Measurements from ENCODE around the gene NDUFB10.
A peak's percentile ranks its signal among the peaks of the same experiment; 100 is the strongest.
"Not testable (repeated sequence)": the region's sequence is repeated elsewhere in the genome, so short reads cannot be mapped to it uniquely, and the experiment has no call there.

NDUFB10 gene

GRCh38 chr16:1924095-1924494 is 35.2 kb upstream of the NDUFB10 start:
- DNase-seq (ENCODE audit: low spot score): no peak

DNA sequence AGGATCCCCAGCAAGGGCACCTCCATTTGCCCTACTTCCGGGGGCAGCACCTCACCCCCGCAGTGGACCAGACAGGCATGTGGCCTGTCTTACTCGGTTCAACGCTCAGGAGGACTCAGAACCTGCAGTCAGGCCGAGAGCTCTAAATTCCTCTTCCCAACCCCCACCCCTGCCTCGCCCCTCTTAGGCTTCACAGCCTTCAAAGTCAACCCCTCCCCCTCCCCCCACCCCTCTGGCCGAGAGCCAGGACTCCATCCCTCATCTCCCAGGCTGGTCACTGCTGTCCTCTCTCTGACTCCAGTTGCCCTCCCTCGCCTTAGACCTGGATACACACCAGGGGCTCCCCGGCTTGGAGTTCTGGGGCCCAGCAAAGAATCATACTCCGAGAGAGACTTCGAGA is 33.1 kb upstream of the NDUFB10 start:
- DNase-seq (ENCODE audit: low spot score): no peak

DNA sequence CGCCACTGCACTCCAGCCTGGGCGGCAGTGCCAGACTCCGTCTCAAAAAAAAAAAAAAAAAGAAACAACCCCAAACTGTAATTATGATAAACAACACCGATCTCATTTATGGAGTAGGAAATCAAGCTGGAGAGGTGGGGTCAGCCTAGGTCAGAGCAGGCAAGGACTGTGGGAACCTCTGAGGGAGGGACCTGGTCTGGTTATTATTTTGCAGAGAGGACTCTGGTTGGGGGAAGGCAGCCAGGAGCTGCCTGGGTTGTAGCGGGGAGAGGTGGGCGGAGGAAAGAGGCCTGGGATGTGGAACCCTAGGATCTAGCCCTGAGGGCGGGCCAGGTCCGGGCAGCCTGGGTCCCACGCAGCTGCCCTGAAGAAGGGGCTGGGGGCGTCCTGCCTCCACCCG is 30.2 kb upstream of the NDUFB10 start:
- DNase-seq (ENCODE audit: low spot score): no peak

- DNase-seq (ENCODE audit: low spot score): peak; percentile 90
Measured at GRCh38 chr16:1929578-1930337, 29.6 kb upstream of the NDUFB10 start.

DNA sequence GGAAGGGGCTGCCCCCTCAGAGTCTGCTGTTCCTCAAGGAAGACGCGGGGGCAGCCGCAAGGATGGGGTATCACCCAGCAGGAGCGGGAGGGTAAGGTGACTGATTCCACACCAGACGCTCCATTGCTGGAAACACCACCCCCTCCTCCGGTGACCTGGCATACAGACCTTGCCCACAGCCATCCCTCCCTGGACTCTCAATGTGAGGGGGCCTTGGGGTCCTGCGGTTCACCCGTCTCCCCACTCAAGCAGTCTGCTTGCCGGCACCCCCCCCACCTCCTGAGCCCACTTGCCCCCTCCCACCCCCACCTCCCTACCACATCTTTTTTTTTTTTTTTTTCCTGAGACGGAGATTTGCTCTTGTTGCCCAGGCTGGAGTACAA is 29.0 kb upstream of the NDUFB10 start:
- no peak for DNase-seq (ENCODE audit: low spot score)

DNA sequence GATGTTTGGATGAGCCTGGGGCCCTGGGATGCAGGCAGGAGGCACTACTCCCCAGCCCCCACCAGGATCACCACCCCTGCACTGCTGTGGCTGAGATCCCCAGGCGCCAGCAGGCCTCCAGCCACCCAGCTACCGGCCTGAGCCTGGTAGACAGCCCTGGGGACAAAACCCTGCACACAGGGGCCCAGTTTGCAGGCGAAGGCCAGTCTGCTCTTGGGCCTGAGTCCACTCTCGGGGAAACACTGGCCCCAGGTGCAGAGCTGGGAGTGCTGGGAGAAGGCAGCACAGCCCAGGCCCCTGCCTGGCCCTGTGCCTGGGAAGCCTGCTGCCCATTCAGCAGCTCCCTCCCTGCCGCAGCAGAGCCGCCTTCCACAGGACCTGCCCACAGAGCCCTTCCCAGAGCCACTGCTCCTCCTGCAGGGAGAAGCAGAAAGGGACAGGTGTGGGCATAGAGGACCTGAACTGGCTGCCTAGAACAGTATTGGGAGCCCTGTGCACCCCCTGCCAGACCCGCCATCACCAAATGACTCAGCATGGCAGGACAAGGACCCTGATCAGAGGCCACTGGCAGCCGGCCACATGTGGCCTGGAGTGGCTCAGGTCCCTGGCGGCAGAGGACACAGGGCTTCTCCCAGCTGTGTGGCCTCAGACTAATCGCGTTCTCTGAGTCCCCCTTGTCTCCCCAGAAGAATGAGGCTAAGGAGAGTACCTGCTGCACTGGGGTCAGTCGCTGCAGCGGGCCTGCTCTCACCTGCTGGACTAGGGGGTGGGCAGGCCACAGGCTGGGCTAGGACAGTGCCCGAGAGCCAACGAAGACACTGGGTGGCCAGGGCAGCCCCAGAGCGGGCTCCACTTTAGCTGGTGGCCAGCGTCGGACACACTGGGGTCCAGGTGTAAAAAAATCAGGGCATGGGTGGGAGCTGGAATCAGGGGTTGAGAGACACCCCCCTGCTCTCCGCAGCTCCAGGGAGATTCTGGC is 27.0 kb upstream of the NDUFB10 start:
- no peak for DNase-seq (ENCODE audit: low spot score)

GRCh38 chr16:1933097-1933661 is 26.2 kb upstream of the NDUFB10 start:
- DNase-seq (ENCODE audit: low spot score): no peak

DNA sequence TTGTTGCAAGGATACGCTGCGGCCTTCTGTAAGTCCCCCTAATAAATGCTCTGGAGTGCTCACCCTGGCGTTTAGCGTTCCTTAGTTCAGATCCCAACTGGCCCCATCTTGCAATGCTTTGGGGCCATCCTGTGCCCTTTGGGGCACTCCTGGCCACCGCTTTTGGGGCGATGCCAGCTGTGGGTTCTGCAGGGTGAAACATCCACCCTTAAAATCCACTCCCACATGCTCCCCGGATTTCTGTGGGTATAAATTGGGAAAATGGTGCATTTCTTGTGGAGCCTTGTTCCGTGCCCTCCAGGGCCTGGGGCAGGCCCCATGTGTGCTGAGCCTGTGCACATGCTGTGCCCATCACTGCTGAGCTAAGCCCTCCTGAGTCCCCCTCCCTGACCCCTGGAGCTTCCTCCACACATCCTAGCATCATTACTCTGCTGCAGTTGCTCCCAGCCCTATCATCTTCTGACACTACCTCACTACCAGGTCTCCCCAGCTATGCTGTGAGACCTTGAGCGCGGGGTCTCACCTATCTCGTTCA is 22.3 kb upstream of the NDUFB10 start:
- DNase-seq (ENCODE audit: low spot score): no peak

- DNase-seq (ENCODE audit: low spot score): no peak
Measured at GRCh38 chr16:1938316-1938715, 21.0 kb upstream of the NDUFB10 start.

DNA sequence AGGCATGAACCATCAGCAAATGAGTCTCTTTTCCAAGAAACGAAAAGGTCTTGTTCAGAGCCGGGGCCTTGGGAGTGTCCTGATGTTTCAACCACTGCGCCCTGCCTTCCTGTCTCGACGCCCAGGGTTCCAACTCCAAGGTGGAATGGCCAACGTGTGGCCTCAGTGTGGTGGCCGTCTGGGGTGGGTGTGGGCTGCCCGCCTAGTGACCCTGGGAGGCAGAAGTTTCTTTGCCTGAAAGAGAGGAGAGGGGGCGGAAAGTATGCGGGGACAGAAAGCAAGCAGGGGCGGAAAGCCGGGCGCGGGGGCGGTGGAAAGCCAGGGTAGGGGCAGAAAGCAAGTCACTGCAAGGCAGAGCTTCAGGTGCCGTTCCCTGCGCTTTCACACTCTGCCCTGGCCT is 20.4 kb upstream of the NDUFB10 start:
- DNase-seq (ENCODE audit: low spot score): no peak

DNA sequence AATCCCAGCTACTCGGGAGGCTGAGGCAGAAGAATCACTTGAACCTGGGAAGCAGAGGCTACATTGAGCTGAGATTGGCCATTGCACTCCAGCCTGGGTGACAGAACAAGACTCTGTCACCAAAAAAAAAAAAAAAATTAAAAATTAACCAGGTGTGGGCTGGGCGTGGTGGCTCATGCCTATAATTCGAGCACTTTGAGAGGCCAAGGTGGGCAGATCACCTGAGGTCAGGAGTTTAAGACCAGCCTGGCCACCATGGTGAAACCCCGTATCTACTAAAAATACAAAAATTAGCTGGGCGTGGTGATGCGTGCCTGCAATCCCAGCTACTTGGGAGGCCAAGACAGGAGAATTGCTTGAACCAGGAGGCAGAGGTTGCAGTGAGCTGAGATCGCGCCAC is 19.5 kb upstream of the NDUFB10 start:
- not testable (repeated sequence) for DNase-seq (ENCODE audit: low spot score)

GRCh38 chr16:1940273-1941161 is 18.8 kb upstream of the NDUFB10 start:
- no peak for DNase-seq (ENCODE audit: low spot score)

GRCh38 chr16:1941162-1942046 is 17.9 kb upstream of the NDUFB10 start:
- no peak for DNase-seq (ENCODE audit: low spot score)

GRCh38 chr16:1942047-1942809 is 17.1 kb upstream of the NDUFB10 start:
- DNase-seq (ENCODE audit: low spot score): no peak

- peak; percentile 99 for DNase-seq (ENCODE audit: low spot score)
Measured at GRCh38 chr16:1942810-1943726, 16.3 kb upstream of the NDUFB10 start, which contains the start of gene MSRB1. TSS of gene MSRB1 (minus strand) at chr16:1943199. CDS start at chr16:1943156, 43 bp downstream.

DNA sequence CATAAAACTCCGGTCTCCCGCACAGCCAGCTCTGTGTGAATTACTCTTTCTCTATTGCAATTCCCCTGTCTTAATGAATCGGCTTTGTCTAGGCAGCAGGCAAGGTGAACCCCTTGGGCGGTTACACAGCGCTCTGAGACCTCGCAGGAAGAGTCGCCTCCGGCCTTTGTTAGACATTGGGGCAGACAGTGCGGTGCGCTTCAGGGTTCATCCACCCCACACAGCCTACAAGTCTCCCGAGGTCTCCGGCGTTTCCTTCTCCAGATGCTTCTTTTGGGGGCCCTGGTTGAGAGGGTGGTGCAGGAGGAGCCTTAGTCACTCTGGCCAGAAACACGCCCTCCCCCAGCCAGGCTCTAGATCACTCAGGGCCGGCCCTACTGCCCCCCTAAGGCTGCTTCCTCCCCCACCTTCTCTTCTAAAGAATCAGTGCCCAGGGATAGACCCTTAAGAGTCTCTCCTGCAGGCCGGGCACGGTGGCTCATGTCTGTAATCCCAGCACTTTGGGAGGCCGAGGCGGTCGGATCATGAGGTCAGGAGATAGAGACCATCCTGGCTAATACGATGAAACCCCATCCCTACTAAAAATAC is 14.6 kb upstream of the NDUFB10 start:
- DNase-seq (ENCODE audit: low spot score): no peak

DNA sequence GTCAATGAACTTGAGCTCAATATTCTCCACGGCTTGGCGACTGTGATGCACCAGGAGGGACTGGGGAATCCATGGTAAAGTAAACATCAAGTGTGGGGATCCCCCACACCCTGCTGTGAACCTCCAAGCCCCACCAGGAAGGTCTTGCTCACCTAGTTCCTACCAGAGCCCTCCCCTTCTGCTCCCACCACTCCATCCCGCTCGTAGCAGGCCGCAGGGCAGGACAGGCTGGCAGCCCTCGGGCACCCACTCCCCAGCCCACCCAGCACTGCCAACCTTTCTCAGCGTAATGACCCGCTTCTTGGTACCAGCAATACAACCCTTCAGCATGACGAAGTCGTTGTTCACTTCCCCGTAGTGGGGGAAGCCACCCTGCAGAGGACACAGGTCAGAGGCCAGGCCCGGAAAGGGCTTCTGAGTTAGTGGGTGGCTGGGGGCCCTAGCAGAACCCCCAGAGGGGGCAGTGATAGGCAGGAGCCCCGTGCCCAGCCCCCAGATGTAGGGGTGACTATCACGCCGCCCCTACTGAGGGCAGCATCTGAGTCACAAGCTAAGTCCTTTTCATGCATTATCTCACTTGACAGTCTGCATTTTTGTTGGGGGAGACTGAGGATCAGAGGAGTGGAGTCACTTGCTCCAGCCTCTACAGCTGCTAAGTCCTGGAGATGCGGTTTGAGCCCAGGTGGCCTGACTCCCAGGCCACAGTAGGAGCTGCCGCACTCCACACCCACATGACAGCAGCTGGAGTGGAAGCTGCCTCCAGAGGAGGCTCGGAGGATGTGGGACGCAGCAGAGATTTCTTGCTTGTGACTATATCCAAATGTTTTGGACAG is 13.6 kb upstream of the NDUFB10 start:
- no peak for DNase-seq (ENCODE audit: low spot score)
